ENCODE measurements around the gene ARHGEF16. TPM values are rescaled to one million over a fixed set of nuclear protein-coding genes. Genes with fewer than 3 reads are reported as not detected.
A peak's percentile ranks its signal among the peaks of the same experiment; 100 is the strongest.

Gene ARHGEF16
- total and polyA plus RNA-seq, 2 experiments from 2014 or later: not detected

GRCh38 chr1:3431686-3432085 is 22.8 kb upstream of the ARHGEF16 start:
- Histone ChIP-seq H3K36me3 (ENCODE audit: low read depth) (no peaks in the 10 kb centered on the region), H3K9me2 (ENCODE audit: insufficient read depth) (no peaks in the 10 kb centered on the region), H2AFZ (no peak overlapping the region), H3K4me2 (ENCODE audit: unreplicated experiment) (no peak overlapping the region), H3K79me2 (ENCODE audit: insufficient read depth) (no peaks in the 10 kb centered on the region), H3K9me3 (ENCODE audit: low read depth) (no peaks in the 10 kb centered on the region), H3K27ac (no peak overlapping the region), H3K4me3 (no peak overlapping the region), H3K9ac (no peak overlapping the region), H3K4me1 (ENCODE audit: insufficient read depth) (no peaks in the 10 kb centered on the region), H3K27me3 (replicated peaks; ENCODE audit: insufficient read depth) (no peaks in the 10 kb centered on the region), H3F3A (ENCODE audit: insufficient read depth) (no peaks in the 10 kb centered on the region), H4K20me1 (ENCODE audit: insufficient read depth) (no peaks in the 10 kb centered on the region)
- TF ChIP-seq EZH2 (IDR thresholded peaks at IDR 0.05; ENCODE audit: insufficient read depth, poor library complexity, severe bottlenecking) (no peak), EZH2phosphoT487 (IDR thresholded peaks at IDR 0.05; ENCODE audit: insufficient read depth, low read depth) (no peak)
- DNase-seq: no peak
- in situ Hi-C loops (cut with MboI): no loop called here
- 50 to 67% methylated on average over 13 to 17 of the region's 17 CpGs for WGBS, 2 experiments (ENCODE audit: low coverage in 1 of 2, low lambda C conversion rate in 2 of 2, missing lambda C conversion rate in 2 of 2)

- Histone ChIP-seq H3K4me1 (ENCODE audit: insufficient read depth) (no peaks in the 10 kb centered on the region), H3K9me2 (ENCODE audit: insufficient read depth) (no peaks in the 10 kb centered on the region), H3K27me3 (replicated peaks; ENCODE audit: insufficient read depth) (no peaks in the 10 kb centered on the region), H3K27ac (no peak overlapping the region), H3K4me3 (no peak overlapping the region), H2AFZ (no peak overlapping the region), H4K20me1 (ENCODE audit: insufficient read depth) (no peaks in the 10 kb centered on the region), H3K79me2 (ENCODE audit: insufficient read depth) (no peaks in the 10 kb centered on the region), H3K4me2 (ENCODE audit: unreplicated experiment) (no peak overlapping the region), H3K9me3 (ENCODE audit: low read depth) (no peaks in the 10 kb centered on the region), H3F3A (ENCODE audit: insufficient read depth) (no peaks in the 10 kb centered on the region), H3K36me3 (ENCODE audit: low read depth) (no peaks in the 10 kb centered on the region), H3K9ac (no peak overlapping the region)
- WGBS, 2 experiments (ENCODE audit: low coverage in 1 of 2, low lambda C conversion rate in 2 of 2, missing lambda C conversion rate in 2 of 2): 36 to 39% methylated on average over 12 to 15 of the region's 15 CpGs
- DNase-seq: peak; percentile 26
- in situ Hi-C loops (cut with MboI): no loop called here
- TF ChIP-seq EZH2 (IDR thresholded peaks at IDR 0.05; ENCODE audit: insufficient read depth, poor library complexity, severe bottlenecking): no peak
- TF ChIP-seq EZH2phosphoT487 (IDR thresholded peaks at IDR 0.05; ENCODE audit: insufficient read depth, low read depth): no peak
These were observed 22.2 kb upstream of the ARHGEF16 start for GRCh38 chr1:3432306-3432705.

GRCh38 chr1:3433076-3433475 is 21.4 kb upstream of the ARHGEF16 start:
- no peaks in the 10 kb centered on the region for H3K4me1 ChIP-seq (ENCODE audit: insufficient read depth)
- H3K4me3 ChIP-seq: no peak overlapping the region
- no peaks in the 10 kb centered on the region for H3K36me3 ChIP-seq (ENCODE audit: low read depth)
- H3K27ac ChIP-seq: no peak overlapping the region
- whole genome bisulfite sequencing, 2 experiments (ENCODE audit: low coverage in 1 of 2, low lambda C conversion rate in 2 of 2, missing lambda C conversion rate in 2 of 2): 52 to 55% methylated on average over 13 to 14 of the region's 14 CpGs
- H3K79me2 ChIP-seq (ENCODE audit: insufficient read depth): no peaks in the 10 kb centered on the region
- no peaks in the 10 kb centered on the region for H3F3A ChIP-seq (ENCODE audit: insufficient read depth)
- H3K9me2 ChIP-seq (ENCODE audit: insufficient read depth): no peaks in the 10 kb centered on the region
- H3K9me3 ChIP-seq (ENCODE audit: low read depth): no peaks in the 10 kb centered on the region
- no peaks in the 10 kb centered on the region for H3K27me3 ChIP-seq (replicated peaks; ENCODE audit: insufficient read depth)
- no peak overlapping the region for H3K4me2 ChIP-seq (ENCODE audit: unreplicated experiment)
- DNase-seq: no peak
- in situ Hi-C loops (cut with MboI): no loop called here
- no peak overlapping the region for H2AFZ ChIP-seq
- TF ChIP-seq EZH2phosphoT487 (IDR thresholded peaks at IDR 0.05; ENCODE audit: insufficient read depth, low read depth): no peak
- no peak for TF ChIP-seq EZH2 (IDR thresholded peaks at IDR 0.05; ENCODE audit: insufficient read depth, poor library complexity, severe bottlenecking)
- no peak overlapping the region for H3K9ac ChIP-seq
- no peaks in the 10 kb centered on the region for H4K20me1 ChIP-seq (ENCODE audit: insufficient read depth)

- H3K79me2 ChIP-seq (ENCODE audit: insufficient read depth): no peaks in the 10 kb centered on the region
- H3K9ac ChIP-seq: no peak overlapping the region
- no peaks in the 10 kb centered on the region for H3K9me3 ChIP-seq (ENCODE audit: low read depth)
- no peaks in the 10 kb centered on the region for H3K27me3 ChIP-seq (replicated peaks; ENCODE audit: insufficient read depth)
- H3F3A ChIP-seq (ENCODE audit: insufficient read depth): no peaks in the 10 kb centered on the region
- 87 to 89% methylated on average over 27 to 31 of the region's 31 CpGs for WGBS, 2 experiments (ENCODE audit: low coverage in 1 of 2, low lambda C conversion rate in 2 of 2, missing lambda C conversion rate in 2 of 2)
- H3K27ac ChIP-seq: no peak overlapping the region
- H4K20me1 ChIP-seq (ENCODE audit: insufficient read depth): no peaks in the 10 kb centered on the region
- H3K4me2 ChIP-seq (ENCODE audit: unreplicated experiment): no peak overlapping the region
- in situ Hi-C loops (cut with MboI): no loop called here
- no peaks in the 10 kb centered on the region for H3K36me3 ChIP-seq (ENCODE audit: low read depth)
- TF ChIP-seq EZH2phosphoT487 (IDR thresholded peaks at IDR 0.05; ENCODE audit: insufficient read depth, low read depth) (no peak), EZH2 (IDR thresholded peaks at IDR 0.05; ENCODE audit: insufficient read depth, poor library complexity, severe bottlenecking) (no peak)
- no peak overlapping the region for H2AFZ ChIP-seq
- H3K9me2 ChIP-seq (ENCODE audit: insufficient read depth): no peaks in the 10 kb centered on the region
- no peak for DNase-seq
- H3K4me3 ChIP-seq: no peak overlapping the region
- H3K4me1 ChIP-seq (ENCODE audit: insufficient read depth): no peaks in the 10 kb centered on the region
These were observed 20.7 kb upstream of the ARHGEF16 start for GRCh38 chr1:3433596-3434320.

Data from GM23248 (cell line).